NCI-H1092 treated with DMSO at 0.1 percent for 48 hours (cell line): ENCODE data around the gene PWWP2B.

ENCODE experiments used
- DNase-seq: peaks from one replicate; lab custom pipeline; 2025; lab: John Stamatoyannopoulos, UW

PWWP2B gene

DNA sequence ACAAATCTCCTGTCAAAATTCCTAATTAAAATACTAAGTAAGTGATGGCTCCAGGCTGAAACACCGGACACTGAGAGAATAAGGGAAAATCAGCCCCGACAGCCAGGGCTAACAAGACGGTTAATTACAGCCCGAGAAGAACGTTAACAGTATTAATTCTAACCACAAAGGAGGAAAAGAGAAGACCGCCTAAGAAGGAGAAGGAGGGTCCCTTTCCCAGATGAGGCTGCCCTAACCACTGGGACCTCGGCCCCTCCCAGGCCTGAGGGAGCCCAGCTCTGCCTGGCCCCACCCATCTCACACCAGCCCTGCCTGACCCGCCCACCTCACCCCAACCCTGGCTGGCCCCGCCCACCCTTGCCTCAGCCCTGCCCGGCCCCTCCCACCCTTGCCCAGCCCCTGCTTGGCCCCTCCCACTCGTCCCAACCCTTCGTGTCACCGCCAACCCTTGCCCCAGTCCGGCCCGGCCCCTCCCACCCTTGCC lies 51.3 kb downstream of the PWWP2B start:
- no peak for DNase-seq

- no peak for DNase-seq
These were observed 52.2 kb downstream of the PWWP2B start for GRCh38 chr10:132449051-132449810.

- DNase-seq = no peak
These were observed 52.8 kb downstream of the PWWP2B start for GRCh38 chr10:132449811-132450181.

- no peak for DNase-seq
These were observed 53.4 kb downstream of the PWWP2B start for GRCh38 chr10:132450466-132450824.

- DNase-seq = no peak
These were observed 54.0 kb downstream of the PWWP2B start for GRCh38 chr10:132450825-132451505.

GRCh38 chr10:132451506-132452215 lies 54.7 kb downstream of the PWWP2B start:
- no peak for DNase-seq

DNA sequence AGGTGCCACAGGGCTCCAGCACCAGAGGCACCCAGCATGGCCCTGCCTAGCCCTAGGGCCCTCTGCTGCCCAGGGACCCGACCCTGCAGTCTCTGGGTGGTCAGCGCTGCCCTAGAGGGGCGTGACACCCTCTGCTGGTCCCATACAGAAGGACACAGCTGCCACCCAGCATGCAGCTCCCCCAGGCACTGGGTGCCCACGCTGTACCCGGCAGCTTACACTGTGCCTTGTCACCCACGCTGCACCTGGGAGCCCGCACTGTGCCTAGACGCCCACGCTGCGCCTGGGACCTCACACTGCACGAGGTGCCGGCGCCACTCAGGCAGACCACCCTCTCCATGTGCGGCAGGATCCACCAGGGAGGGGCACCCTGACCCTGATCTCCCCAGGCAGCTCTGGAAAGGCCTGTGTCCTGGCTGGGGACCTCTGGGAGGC lies 55.2 kb downstream of the PWWP2B start:
- no peak for DNase-seq

DNA sequence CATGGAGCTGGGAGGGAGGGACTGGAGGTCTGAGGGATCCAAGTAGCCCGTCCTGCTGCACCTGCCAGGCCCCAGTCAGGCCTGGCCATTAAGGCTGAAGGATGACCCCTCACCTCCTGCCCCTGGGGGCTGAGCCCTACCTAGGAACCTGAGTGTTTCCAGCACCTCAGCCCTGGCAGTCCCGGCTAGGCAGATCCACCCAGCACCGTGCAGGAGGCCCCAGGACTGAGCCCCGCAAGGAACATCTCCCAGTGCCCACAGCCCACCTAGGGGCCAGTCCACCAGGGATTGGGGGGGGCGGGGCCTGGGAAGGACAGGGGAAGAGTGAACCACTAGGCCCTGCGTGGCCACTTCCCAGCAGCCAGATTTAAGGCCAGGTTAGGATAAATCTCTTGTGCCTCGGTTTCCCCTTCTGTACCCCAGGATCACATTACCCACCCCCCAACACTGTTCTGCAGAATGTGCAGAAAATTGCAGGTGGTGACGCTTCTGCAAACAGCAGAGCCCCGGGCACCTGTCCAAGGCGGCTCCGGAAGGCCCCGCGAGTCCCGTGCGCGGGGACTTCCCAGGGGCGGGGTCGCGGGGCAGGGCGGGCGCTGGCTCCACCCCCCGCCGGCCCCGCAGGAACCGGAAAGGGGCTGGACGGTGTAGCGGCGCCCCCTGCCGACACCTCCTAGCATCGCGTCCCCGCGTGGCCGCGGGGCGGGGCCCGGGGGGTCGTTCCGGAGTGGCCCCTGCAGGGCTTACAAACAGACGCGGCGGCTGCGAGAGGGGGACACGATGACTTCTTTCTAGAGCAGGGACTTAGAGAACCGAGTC lies 55.9 kb downstream of the PWWP2B start:
- peak; percentile 38 for DNase-seq

DNA sequence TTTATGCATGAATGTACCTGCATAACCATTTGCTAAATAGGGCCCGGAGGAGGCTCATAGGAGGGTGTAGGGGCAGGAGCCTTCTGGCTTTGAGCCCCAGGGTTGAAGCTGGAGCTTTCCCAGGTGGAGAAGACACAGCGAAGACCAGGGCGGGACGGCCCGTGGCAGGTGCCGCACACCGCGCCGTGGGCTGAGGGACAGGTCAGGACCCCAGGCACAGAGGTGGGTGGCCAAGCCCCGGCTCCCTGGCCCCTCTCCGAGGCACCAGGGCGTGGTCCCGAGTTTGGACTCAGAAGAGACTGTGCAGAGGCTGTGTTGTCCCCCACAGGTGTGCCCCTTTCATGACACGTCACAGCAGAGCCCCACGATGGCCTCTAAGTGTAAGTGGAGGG lies 56.5 kb downstream of the PWWP2B start:
- no peak for DNase-seq

- no peak for DNase-seq
These were observed 57.5 kb downstream of the PWWP2B start for GRCh38 chr10:132454296-132455198.

GRCh38 chr10:132455441-132455971 lies 58.5 kb downstream of the PWWP2B start:
- no peak for DNase-seq

- no peak for DNase-seq
These were observed 59.2 kb downstream of the PWWP2B start for GRCh38 chr10:132455986-132456847.

- DNase-seq = no peak
These were observed 59.9 kb downstream of the PWWP2B start for GRCh38 chr10:132456881-132457280.

DNA sequence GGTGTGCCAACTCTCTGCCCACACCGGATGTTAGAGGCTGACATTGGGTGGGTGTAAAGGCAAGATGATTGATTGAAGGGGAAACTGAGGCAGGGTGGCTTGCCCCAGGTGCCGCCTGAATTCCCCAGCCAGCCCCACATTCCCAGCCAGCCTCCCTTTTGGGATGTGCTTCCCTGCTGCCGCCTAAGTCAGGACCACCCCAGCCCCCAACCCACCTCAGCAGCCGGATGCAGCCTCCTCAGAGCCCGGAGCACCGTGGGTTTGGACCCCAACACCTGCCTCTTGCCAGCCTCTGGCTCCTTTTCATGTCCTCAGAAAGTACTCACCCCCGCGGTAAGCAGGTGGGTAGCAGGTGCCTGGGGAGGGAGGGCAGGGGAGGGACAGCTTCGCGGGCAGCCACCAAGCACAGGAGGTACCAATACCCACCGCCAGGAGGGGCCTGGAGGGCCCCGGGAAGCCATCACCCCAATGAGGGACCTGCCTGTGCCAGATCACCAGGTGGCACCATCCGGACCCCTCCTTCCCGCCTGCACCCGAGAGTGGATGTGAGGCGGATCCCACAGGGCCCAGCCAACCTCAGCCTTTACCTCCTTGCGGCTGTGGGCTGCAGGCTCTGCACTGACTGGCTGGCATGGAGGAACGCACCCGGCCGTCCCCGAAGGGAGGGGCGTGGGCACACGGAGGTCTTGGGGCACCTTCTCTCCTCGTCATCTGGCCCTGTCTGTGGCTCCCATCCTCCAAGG lies 60.5 kb downstream of the PWWP2B start:
- no peak for DNase-seq

DNA sequence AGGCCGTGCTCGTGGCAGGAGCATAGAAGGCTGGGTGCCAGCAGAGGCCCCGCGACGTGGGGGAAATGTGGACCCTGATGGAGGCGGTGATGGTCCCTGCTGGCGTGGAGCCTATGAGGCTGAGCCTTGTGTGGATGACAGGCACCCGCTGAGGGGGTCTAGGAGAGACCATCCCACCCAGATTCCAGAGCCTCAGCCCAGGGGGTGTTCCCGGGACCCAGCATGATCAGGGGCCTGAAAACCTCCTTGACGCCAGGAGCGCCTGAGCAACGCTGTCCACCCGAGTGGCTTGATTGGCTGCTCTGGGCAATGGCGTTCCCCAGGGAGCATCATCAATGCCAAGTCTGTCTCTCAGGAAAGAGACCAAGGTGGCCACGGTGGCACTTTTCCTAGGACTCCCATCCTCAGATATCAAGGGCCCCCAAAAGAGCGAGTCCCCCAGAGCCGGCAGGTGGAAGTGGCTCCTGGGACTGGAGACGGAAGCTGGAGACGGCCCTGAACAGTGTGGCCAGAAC lies 61.1 kb downstream of the PWWP2B start:
- DNase-seq = no peak

DNA sequence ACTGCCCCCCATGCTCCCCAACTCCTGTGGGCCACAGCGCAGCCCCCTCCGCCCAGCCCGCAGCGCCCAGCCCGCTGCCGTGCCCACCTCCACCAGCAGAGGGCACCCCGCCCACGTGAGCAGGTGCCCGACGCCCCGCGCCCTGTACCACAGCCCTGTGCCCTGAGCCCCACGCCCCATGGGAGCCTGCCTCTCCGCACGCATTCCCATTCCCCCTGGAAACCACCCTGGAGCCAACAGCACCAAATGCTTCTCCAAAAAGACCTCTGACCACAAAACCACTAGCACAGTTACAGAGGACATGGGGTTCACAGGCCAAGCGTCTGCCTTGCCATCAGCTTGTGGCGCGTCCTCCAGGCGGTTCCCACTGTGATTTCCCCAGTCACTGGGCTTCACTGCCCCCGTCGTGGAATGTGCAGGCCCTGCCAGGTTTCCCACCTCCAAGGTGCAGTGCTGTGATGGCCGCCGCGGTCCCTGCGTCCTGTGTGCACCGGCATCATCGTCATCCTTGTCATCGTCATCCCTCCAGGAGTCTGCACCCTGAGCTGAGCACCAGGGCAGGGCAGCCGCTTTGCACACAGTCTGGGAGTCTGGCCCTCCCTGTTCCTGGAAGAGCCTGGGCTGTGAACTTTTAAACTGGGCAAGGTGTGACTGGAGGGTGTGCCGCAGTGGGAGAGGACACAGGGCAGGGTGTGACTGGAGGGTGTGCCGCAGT lies 61.7 kb downstream of the PWWP2B start:
- DNase-seq = no peak

DNA sequence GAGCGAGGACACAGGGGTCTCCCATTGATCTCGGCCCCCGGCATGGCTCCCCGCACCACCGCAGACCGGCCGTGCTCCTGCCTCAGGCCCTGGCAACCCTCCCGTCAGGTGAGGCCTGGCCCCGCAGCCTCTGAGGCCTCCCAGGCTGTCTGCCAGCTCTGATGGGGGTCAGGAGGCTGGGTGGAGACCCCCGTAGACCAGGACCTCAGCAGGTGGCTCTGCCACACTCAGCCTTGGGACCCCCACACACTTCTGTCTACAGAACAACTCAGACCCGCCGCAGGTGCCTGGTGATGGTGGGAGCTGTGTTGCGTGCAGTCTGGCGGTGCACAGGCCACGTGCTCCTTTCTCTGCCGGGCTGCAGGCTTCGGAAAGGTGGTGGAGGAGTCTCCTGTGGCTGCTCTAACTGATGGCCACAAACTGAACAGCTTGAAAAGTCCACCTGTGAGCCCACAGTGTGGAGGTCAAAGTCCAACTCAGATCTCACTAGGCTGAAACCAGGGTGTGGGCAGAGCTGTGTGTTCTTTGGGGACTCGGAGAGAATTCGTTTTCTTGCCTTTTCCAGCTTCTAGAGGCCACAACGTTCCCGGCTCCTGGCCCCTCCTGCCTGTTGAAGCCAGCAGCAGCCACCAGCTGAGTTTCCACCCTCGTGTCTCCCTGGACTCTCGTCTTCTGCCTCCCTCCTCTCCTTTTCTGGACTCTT lies 62.5 kb downstream of the PWWP2B start:
- no peak for DNase-seq

- no peak for DNase-seq
These were observed 63.1 kb downstream of the PWWP2B start for GRCh38 chr10:132460071-132460470.
